HL-60 (cell line): ENCODE measurements around the gene PRM1.
"Not testable (repeated sequence)": the region's sequence is repeated elsewhere in the genome, so short reads cannot be mapped to it uniquely, and the experiment has no call there.

Source experiments
- DNase-seq, 2 experiments: peaks; one replicate each; pipeline ENCODE4 v3.0.0-alpha.2; 2010 to 2020; ENCODE audit warnings: low read depth in 1 of 2, low spot score in 1 of 2
- H3K27ac ChIP-seq: fragments of 250-450 bp; sonication (Bioruptor Pico); replicated peaks from 2 replicates; pipeline ENCODE4 v1.5.1; 2020; ENCODE audit warnings: mild to moderate bottlenecking, moderate library complexity
- H3K27me3 ChIP-seq: fragments of 250-450 bp; sonication (Bioruptor Pico); 2 replicates; pipeline ENCODE4 v1.5.1; 2021; ENCODE audit warnings: mild to moderate bottlenecking, moderate library complexity; ENCODE audit not compliant: insufficient read depth, poor library complexity, severe bottlenecking
- H3K4me3 ChIP-seq: replicated peaks from 2 replicates; pipeline ENCODE4 v1.5.1; 2011; ENCODE audit warnings: mild to moderate bottlenecking, control low read depth, low read length; ENCODE audit not compliant: insufficient read depth
- CTCF ChIP-seq: IDR thresholded peaks from one replicate; pipeline ENCODE4 v1.5.1; 2011; ENCODE audit warnings: low read length, control low read depth, inconsistent platforms; ENCODE audit not compliant: insufficient read depth
- GABPA ChIP-seq: IDR thresholded peaks from 2 replicates; pipeline ENCODE4 v1.6.1; 2012; ENCODE audit warnings: low read depth
- POLR2AphosphoS5 ChIP-seq: IDR thresholded peaks from 2 replicates; pipeline ENCODE4 v1.6.1; 2012; ENCODE audit warnings: low read depth
- REST ChIP-seq: IDR thresholded peaks from 2 replicates; pipeline ENCODE4 v1.6.1; 2012; ENCODE audit warnings: low read depth; ENCODE audit not compliant: insufficient replicate concordance
- SPI1 ChIP-seq: IDR thresholded peaks from 2 replicates; pipeline ENCODE4 v1.6.1; 2012; ENCODE audit warnings: low read depth, mild to moderate bottlenecking, borderline replicate concordance

Gene PRM1

GRCh38 chr16:11301645-11302501 lies 20.7 kb upstream of the PRM1 start:
- Histone ChIP-seq H3K4me3 (no peak overlapping the region), H3K27ac (no peak overlapping the region), H3K27me3 (no peaks in the 10 kb centered on the region)
- no peak for DNase-seq
- TF ChIP-seq SPI1 (no peak), REST (no peak), CTCF (no peak), POLR2AphosphoS5 (no peak), GABPA (no peak)

- Histone ChIP-seq H3K27ac (no peak overlapping the region), H3K27me3 (no peaks in the 10 kb centered on the region), H3K4me3 (no peak overlapping the region)
- no peak for TF ChIP-seq CTCF
- DNase-seq: no peak
Observed at GRCh38 chr16:11300560-11300892, 19.4 kb upstream of the PRM1 start.

DNA sequence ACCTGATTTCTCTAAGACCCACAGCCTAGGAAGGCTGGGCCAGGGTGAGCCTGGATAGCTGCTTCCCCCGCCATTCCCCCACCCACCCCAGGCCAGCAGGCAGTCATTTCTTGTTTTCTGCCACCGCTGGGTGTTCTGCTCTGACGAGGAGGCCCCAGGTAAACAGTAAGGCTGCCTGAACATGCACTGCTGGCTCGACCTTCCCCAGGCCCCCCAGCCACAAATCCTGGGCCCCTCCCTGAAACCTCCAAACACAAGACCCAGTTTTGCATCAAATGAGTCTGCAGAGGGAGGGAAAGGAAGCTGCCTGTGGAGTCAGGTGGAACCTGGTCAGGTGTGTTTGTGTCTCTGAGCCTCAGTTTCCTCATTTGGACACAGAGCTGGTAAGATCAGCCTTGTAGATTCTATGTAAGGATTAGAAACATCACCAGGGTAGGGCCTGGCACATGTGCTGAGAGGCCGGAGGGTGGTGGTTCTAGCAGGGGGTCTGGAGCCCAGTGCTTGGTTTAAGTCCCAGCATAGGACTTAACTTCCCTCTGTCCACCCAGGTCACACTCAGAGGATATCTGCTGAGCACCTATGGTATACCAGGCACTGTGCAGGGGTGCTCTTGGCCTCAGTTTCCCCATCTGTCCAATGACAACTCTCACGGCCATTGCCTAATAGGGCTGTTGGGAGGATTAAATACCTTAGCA lies 18.9 kb upstream of the PRM1 start:
- no peak for DNase-seq
- Histone ChIP-seq H3K4me3 (no peak overlapping the region), H3K27ac (no peak overlapping the region), H3K27me3 (no peaks in the 10 kb centered on the region)
- no peak for TF ChIP-seq REST
- TF ChIP-seq CTCF: no peak
- no peak for TF ChIP-seq POLR2AphosphoS5
- TF ChIP-seq GABPA: no peak
- no peak for TF ChIP-seq SPI1

GRCh38 chr16:11298950-11299547 lies 17.9 kb upstream of the PRM1 start:
- peak overlapping the region; percentile 79 for H3K27ac ChIP-seq
- peak in 1 of 2 experiments; percentile 43 for DNase-seq
- H3K4me3 ChIP-seq, H3K27me3 ChIP-seq: not testable (repeated sequence)
